CD14-positive monocyte (primary cell): Measurements from ENCODE around the gene KRT79. TPM values are rescaled to one million over a fixed set of nuclear protein-coding genes. Genes with fewer than 3 reads are reported as not detected.

Experiments used
- DNase-seq, 3 donors: peaks; one replicate each; pipeline ENCODE4 v3.0.0-alpha.2; 2011 to 2022
- H2AFZ ChIP-seq: 2 replicates; pipeline ENCODE4 v1.6.0; 2012; ENCODE audit warnings: mild to moderate bottlenecking, low read depth, low read length, inconsistent platforms; ENCODE audit not compliant: insufficient read depth, poor library complexity, severe bottlenecking
- H3K27ac ChIP-seq, 2 donors: 1 replicate in 1 of 2; 2 replicates in 1 of 2; pipeline ENCODE4 v1.5.1; 2012 to 2013; ENCODE audit warnings: low read length in 2 of 2, control low read depth in 1 of 2, inconsistent platforms in 1 of 2, low read depth in 1 of 2, mild to moderate bottlenecking in 1 of 2
- H3K27me3 ChIP-seq, 2 donors: one replicate each; pipeline versions ENCODE4 v1.6.0 to v1.6.1; 2011 to 2013; ENCODE audit warnings: low read length in 2 of 2; ENCODE audit not compliant: control insufficient read depth in 2 of 2, insufficient read depth in 2 of 2
- H3K36me3 ChIP-seq, 2 donors: replicated peaks in 1 of 2; 1 replicate in 1 of 2; 2 replicates in 1 of 2; pipeline versions ENCODE4 v1.5.1 to v1.6.1; 2012 to 2013; ENCODE audit warnings: low read length in 2 of 2, control low read depth in 1 of 2, inconsistent platforms in 1 of 2, mild to moderate bottlenecking in 1 of 2; ENCODE audit not compliant: insufficient read depth in 2 of 2, control insufficient read depth in 1 of 2
- H3K4me1 ChIP-seq, 2 donors: 1 replicate in 1 of 2; 2 replicates in 1 of 2; pipeline versions ENCODE4 v1.5.1 to v1.6.1; 2012 to 2013; ENCODE audit warnings: low read length in 2 of 2, control low read depth in 1 of 2, inconsistent platforms in 1 of 2, mild to moderate bottlenecking in 1 of 2, moderate library complexity in 1 of 2; ENCODE audit not compliant: insufficient read depth in 2 of 2, control insufficient read depth in 1 of 2
- H3K4me2 ChIP-seq: replicated peaks from 2 replicates; pipeline ENCODE3; 2012; ENCODE audit warnings: low read length, moderate library complexity, mild to moderate bottlenecking; ENCODE audit not compliant: poor library complexity, severe bottlenecking; ENCODE audit errors: extremely low read depth
- H3K4me3 ChIP-seq, 3 experiments: fragments of 200-600 bp in 1 of 3; sonication (generic) in 1 of 3; replicated peaks in 1 of 3; 1 replicate in 2 of 3; 2 replicates in 1 of 3; pipeline ENCODE4 v1.5.1; 2011 to 2013; ENCODE audit warnings: low read length in 3 of 3, mild to moderate bottlenecking in 3 of 3, control low read depth in 2 of 3, low read depth in 2 of 3, inconsistent platforms in 1 of 3, moderate library complexity in 1 of 3
- H3K79me2 ChIP-seq: 2 replicates; pipeline ENCODE4 v1.6.0; 2012; ENCODE audit warnings: mild to moderate bottlenecking, control low read depth, inconsistent platforms, low read length, moderate library complexity; ENCODE audit not compliant: insufficient read depth
- H3K9ac ChIP-seq: 2 replicates; pipeline ENCODE4 v1.6.0; 2017; ENCODE audit warnings: low read length, mild to moderate bottlenecking; ENCODE audit not compliant: insufficient read depth, poor library complexity, severe bottlenecking
- H3K9me3 ChIP-seq, 2 donors: replicated peaks in 1 of 2; 1 replicate in 1 of 2; 2 replicates in 1 of 2; pipeline versions ENCODE4 v1.5.1 to v1.6.1; 2012 to 2013; ENCODE audit warnings: low read length in 2 of 2, control low read depth in 1 of 2; ENCODE audit not compliant: control insufficient read depth in 1 of 2, insufficient read depth in 1 of 2
- H4K20me1 ChIP-seq: 2 replicates; pipeline ENCODE4 v1.6.0; 2012; ENCODE audit warnings: mild to moderate bottlenecking, low read length, control low read depth, moderate library complexity; ENCODE audit not compliant: insufficient read depth
- H3K27ac Mint-ChIP-seq, 7 donors: one replicate each; pipeline ENCODE4 v1.8.0; 2020; ENCODE audit warnings: mild to moderate bottlenecking in 7 of 7, mixed read lengths in 7 of 7, moderate library complexity in 6 of 7, inconsistent platforms in 2 of 7
- H3K27me3 Mint-ChIP-seq, 3 donors: one replicate each; pipeline ENCODE4 v1.8.0; 2021 to 2022; ENCODE audit warnings: low read depth in 3 of 3, mild to moderate bottlenecking in 3 of 3, mixed read lengths in 3 of 3, moderate library complexity in 3 of 3, inconsistent platforms in 1 of 3
- H3K36me3 Mint-ChIP-seq, 2 donors: one replicate each; pipeline ENCODE4 v1.8.0; 2020; ENCODE audit warnings: mixed read lengths in 2 of 2, inconsistent platforms in 1 of 2, mild to moderate bottlenecking in 1 of 2
- H3K4me1 Mint-ChIP-seq: one replicate; pipeline ENCODE4 v1.8.0; 2020; ENCODE audit warnings: mild to moderate bottlenecking, mixed read lengths
- H3K4me3 Mint-ChIP-seq, 2 donors: one replicate each; pipeline ENCODE4 v1.8.0; 2020; ENCODE audit warnings: mild to moderate bottlenecking in 2 of 2, mixed read lengths in 2 of 2, moderate library complexity in 1 of 2
- H3K9me3 Mint-ChIP-seq, 7 donors: one replicate each; pipeline ENCODE4 v1.8.0; 2020 to 2022; ENCODE audit warnings: mixed read lengths in 7 of 7, mild to moderate bottlenecking in 6 of 7, moderate library complexity in 6 of 7, inconsistent platforms in 2 of 7
- WGBS: methylation state at CpG from one replicate; pipeline ENCODE4 v1.1.5; 2013; ENCODE audit warnings: missing lambda C conversion rate; ENCODE audit not compliant: insufficient coverage; 5-methylcytosine and 5-hydroxymethylcytosine counted together
- intact Hi-C, 2 donors: fragments of 100-400 bp; cut with micrococcal nuclease; formaldehyde crosslinking; loops; one replicate each; pipeline versions ENCODE4 v1.15.0 to v1.15.1; 2023
- polyA plus RNA-seq, 3 donors: library from polyadenylated mRNA; depleted of rRNA in 1 of 3; unstranded in 2 of 3; stranded (reverse) in 1 of 3; fragments of 300-500 nt in 2 of 3; fragments of >200 nt in 1 of 3; fragmentation: Illumina TruSeq in 2 of 3; gene quantifications; 1 replicate in 2 of 3; 2 replicates in 1 of 3; pipeline ENCODE4 v1.2.3, GENCODE V29; 2012 to 2021
- TF ChIP-seq, protein P1 (sequence below): fragments of 200-600 bp; IDR thresholded peaks from one replicate; pipeline ENCODE4 v1.8.0; 2022; ENCODE audit warnings: antibody characterized with exemption, mild to moderate bottlenecking

The KRT79 gene
- polyA plus RNA-seq, 3 donors: not detected

DNA sequence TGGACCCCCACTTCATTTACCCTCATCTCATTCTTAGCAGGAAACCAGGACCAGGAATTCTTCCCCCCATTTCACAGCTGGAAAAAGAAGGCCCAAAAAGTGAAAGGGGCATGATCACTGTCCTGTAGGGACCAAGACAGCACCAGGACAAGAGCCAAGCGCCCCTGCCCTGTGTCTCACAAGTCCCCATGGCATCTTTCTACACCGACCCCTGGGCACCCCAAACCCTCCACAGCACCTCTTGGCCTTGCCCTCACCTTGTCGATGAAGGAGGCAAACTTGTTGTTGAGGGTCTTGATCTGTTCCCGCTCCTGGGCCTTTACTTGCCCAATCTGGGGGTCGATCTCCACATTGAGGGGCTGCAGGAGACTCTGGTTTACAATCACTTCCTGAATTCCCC, 57.7 kb downstream of the KRT79 start:
- Mint-ChIP-seq H3K27me3 (peaks cover 5 to 23% (median 6%) of the 10 kb centered on the region in 3 donors), H3K9me3 (no peaks in the 10 kb centered on the region), H3K27ac (no peak overlapping the region), H3K4me3 (no peak overlapping the region), H3K36me3 (no peaks in the 10 kb centered on the region), H3K4me1 (no peaks in the 10 kb centered on the region)
- H2AFZ ChIP-seq: no peak overlapping the region
- H3K4me3 ChIP-seq: no peak overlapping the region
- H3K9ac ChIP-seq: no peak overlapping the region
- no peaks in the 10 kb centered on the region for H3K79me2 ChIP-seq
- no peak for DNase-seq
- no peak overlapping the region for H3K27ac ChIP-seq
- intact Hi-C loops: no loop called here
- no peaks in the 10 kb centered on the region for H3K4me1 ChIP-seq
- peaks cover 0 to 5% of the 10 kb centered on the region in 2 donors for H3K27me3 ChIP-seq
- H4K20me1 ChIP-seq: no peaks in the 10 kb centered on the region
- H3K36me3 ChIP-seq: no peaks in the 10 kb centered on the region
- WGBS: no CpG with 5 or more reads among the region's 5 CpGs
- no peak overlapping the region for H3K4me2 ChIP-seq
- TF ChIP-seq, protein P1, sequence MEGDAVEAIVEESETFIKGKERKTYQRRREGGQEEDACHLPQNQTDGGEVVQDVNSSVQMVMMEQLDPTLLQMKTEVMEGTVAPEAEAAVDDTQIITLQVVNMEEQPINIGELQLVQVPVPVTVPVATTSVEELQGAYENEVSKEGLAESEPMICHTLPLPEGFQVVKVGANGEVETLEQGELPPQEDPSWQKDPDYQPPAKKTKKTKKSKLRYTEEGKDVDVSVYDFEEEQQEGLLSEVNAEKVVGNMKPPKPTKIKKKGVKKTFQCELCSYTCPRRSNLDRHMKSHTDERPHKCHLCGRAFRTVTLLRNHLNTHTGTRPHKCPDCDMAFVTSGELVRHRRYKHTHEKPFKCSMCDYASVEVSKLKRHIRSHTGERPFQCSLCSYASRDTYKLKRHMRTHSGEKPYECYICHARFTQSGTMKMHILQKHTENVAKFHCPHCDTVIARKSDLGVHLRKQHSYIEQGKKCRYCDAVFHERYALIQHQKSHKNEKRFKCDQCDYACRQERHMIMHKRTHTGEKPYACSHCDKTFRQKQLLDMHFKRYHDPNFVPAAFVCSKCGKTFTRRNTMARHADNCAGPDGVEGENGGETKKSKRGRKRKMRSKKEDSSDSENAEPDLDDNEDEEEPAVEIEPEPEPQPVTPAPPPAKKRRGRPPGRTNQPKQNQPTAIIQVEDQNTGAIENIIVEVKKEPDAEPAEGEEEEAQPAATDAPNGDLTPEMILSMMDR: no peak
- H3K9me3 ChIP-seq: no peaks in the 10 kb centered on the region

DNA sequence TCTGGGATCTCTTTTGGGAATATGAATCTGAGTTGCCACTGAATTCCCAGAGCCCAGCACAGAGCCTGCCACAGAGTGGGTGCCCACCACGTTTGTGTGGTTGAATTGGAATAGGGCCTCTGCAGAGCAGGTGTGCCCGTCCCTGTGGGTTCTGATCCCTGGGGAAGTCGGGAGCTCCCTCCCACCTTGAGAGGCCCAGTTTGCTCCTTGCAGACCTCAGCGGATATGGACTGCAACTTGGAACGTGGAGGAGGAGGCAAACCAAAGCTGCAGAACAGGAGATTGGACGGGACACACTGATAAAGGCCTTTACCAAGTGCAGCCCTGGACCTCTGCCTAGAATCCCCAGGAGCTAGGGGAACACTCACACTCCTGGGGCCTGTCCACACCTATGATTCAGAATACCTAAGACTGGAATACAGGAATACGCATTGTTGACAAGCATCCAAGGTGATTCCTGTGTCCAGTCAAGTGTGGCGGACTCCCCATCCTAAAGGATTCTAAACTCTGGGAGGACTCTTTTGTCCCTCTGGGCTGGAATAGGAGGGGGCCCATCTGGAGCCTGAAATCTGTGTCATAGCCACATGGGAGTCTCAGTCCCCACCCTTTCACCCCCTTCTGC, 59.4 kb downstream of the KRT79 start:
- no peak overlapping the region for H3K4me3 Mint-ChIP-seq
- H3K27me3 Mint-ChIP-seq: peaks cover 5 to 20% (median 6%) of the 10 kb centered on the region in 3 donors
- no peak overlapping the region for H3K4me2 ChIP-seq
- peaks cover 0 to 1% (median 0%) of the 10 kb centered on the region in 7 donors for H3K9me3 Mint-ChIP-seq
- H3K36me3 ChIP-seq: no peaks in the 10 kb centered on the region
- WGBS: 93% methylated on average over 7 of the region's 8 CpGs
- H2AFZ ChIP-seq: no peak overlapping the region
- no peak overlapping the region for H3K27ac ChIP-seq
- no peaks in the 10 kb centered on the region for H4K20me1 ChIP-seq
- H3K4me1 ChIP-seq: no peaks in the 10 kb centered on the region
- H3K9me3 ChIP-seq: no peaks in the 10 kb centered on the region
- H3K79me2 ChIP-seq: no peaks in the 10 kb centered on the region
- no peak overlapping the region for H3K27ac Mint-ChIP-seq
- TF ChIP-seq, protein P1: no peak
- H3K27me3 ChIP-seq: peaks cover 0 to 2% of the 10 kb centered on the region in 2 donors
- no peak overlapping the region for H3K4me3 ChIP-seq
- no peak for DNase-seq
- no peaks in the 10 kb centered on the region for H3K4me1 Mint-ChIP-seq
- intact Hi-C loops: no loop called here
- no peak overlapping the region for H3K9ac ChIP-seq
- H3K36me3 Mint-ChIP-seq: no peaks in the 10 kb centered on the region
